Measurements from ENCODE around the gene ASPM.
"Not testable (repeated sequence)": the region's sequence is repeated elsewhere in the genome, so short reads cannot be mapped to it uniquely, and the experiment has no call there.

The ASPM gene

DNA sequence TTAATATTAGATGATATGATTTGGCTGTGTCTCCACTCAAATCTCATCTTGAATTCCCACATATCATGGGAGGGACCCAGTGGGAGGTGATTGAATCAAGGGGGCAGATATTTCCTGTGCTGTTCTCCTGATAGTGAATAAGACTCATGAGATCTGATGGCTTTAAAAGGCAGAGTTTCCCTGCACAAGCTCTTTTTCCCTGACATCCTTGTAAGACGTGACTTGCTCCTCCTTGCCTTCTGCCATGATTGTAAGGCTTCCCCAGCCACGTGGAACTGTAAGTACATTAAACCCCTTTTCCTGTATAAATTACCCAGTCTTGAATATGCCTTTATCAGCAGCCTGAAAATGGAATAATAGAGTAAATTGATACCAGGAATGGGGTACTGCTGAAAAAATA, 66.1 kb downstream of the ASPM start:
- no peak for DNase-seq

GRCh38 chr1:197076585-197076984, 69.9 kb downstream of the ASPM start:
- DNase-seq = no peak

- DNase-seq = no peak
Observed at GRCh38 chr1:197073978-197074377, 72.5 kb downstream of the ASPM start.

DNA sequence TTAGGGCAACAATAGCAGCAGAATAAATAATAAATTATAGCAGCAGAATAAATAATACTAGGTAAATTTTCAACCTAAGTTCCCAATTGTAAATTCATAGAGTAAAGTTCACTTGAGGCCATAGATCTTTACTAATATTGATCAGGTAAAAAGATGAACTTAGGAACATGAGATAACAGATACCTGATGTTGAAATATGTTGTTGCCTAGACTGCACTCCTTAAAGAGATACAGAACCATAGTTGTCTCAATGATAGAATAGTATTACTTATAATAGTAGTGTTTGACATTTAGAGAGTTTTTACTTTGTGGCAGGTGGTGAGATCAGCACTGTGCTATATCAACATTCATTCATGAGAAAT, 79.0 kb downstream of the ASPM start:
- no peak for DNase-seq

DNA sequence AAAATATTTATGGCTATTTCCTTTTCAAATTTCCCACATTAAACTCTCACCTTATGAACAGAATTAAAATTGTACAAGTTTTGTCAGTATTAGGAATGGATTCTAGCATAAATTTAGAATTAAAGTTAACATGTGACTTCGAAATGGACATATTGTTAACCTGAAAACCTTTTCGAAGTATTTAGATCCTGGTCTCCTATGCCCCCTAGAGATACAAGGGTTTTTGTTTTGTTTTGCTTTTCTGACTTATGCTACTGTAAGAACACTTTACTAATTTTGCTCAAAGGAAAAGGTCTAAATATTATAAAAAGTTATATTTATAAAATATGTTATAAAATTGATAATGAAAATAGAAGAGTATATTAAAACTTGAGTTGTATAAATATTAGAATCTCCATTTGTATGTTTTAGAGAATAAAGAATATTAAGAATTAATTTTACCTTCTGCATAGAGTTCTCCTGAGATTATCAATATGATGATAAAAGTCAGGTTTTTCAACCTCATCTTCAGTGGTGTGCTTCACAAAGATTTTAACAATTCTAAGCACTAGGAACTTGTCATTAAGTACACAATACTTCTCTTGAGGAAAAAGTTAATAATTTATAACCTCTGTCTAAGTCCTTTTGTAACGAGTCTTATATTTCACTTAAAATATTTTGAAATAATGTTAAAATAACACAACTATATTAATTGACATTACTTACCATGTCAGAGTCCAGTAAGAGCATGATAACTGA, 79.6 kb downstream of the ASPM start, which contains the start of gene F13B:
Gene F13B (minus strand): TSS at position 542 of the 738 bp plus-strand sequence. CDS start 37 bp downstream, at position 505.
- DNase-seq = no peak

- no peak for DNase-seq
Observed at GRCh38 chr1:197066277-197066676, 80.2 kb downstream of the ASPM start.

DNA sequence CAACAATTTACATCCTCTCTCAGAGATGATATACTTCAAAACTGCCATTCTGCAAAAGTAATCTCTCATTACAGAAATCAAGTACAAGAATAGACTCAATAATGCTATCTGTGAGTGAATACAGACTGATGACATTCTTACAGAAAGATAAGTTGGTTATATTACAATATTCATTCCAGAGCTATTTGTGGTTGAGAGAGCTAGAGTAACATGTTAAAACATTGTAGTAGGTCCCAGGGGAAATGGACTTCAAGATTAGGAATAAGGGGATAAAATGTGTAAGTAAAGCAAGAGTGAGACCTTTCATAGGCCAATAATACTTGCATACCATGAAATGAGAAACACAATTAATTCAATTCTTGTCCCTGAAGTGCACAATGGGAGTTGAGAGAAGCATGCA, 80.9 kb downstream of the ASPM start:
- no peak for DNase-seq

DNA sequence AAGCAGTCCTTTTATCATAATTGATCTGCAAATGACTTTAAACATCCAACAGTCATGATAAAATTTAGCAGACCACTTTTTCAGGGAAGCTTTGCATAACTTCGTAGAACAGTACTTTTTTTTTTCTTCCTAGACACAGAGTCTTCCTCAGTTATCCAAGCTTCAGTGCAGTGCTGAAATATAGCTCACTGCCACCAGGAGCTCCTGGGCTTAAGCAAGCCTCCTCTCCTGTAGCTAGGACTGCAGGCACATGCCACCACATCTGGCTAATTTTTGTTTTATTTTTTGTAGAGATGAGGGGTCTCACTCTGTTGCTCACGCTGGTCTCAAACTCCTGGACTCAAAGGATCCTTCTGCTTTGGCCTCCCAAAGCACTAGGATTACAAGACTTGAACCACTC, 83.3 kb downstream of the ASPM start:
- no peak for DNase-seq

GRCh38 chr1:197062692-197063091, 83.8 kb downstream of the ASPM start:
- DNase-seq = no peak

DNA sequence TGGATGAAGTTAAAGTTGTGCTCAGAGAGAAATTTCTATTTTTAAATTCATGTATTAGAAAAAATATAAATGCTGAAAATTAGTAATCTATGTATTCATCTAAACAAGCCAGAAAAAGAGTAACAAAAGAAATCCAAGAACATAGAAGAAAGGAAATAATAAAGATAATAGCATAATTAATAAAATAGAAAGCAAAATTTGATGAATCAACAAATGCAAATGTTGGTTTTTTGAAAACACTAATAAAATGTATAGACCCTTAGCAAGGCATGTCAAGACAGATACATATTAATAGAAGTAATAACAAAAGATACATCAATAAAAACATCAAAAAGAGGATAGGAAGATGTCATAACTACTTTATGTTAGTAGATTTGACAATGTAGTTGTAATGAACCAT, 97.4 kb downstream of the ASPM start:
- DNase-seq = no peak

DNA sequence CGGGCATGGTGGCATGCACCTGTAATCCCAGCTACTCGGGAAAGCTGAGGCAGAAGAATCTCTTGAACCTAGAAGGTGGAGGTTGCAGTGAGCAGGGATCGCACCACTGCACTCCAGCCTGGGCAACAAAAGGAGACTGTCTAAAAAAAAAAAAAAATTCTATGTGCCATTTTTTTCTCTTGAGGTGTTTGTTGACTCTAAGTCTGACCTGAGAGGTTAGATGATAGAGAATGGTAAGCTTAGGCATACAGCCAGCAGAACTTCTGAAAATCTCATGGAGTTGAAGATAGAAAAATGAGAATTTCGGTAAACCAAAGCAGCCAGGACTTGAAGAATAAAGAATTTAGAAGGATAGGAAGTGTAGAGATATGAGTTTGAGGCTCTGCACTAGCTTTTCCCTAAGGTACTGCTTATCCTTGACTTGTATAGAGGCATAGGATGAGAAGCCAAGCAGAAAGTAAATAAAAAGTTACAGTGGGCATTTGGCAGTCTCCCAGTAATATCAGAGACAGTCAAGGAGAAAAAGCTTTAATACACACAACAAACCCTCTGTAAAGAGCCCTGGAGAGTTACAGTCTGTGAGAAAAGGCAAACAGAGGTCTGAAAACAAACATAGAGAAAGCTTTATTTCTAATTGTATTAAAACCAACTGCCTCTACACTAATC, 103.7 kb downstream of the ASPM start:
- DNase-seq = no peak

- no peak for DNase-seq
Observed at GRCh38 chr1:197041486-197042353, 104.7 kb downstream of the ASPM start.

DNA sequence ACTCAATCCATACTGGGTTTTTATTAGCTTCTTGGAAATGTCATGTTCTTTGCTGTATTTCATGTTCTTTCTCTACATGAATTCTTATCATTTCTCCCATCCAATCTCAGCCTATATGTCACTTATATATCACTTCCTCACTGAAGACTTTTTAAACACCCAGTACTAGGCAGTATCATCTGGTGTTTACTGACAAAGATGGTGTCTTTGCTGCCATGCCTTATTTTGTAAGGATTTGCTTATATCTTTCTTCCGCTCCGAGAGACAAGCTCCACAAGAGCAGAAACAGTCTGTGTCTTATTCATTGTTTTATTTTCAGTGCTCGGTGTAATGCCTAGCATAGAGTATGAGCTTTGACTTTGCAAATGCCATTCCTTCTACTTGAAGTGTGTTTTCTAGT, 109.6 kb downstream of the ASPM start:
- no peak for DNase-seq

DNA sequence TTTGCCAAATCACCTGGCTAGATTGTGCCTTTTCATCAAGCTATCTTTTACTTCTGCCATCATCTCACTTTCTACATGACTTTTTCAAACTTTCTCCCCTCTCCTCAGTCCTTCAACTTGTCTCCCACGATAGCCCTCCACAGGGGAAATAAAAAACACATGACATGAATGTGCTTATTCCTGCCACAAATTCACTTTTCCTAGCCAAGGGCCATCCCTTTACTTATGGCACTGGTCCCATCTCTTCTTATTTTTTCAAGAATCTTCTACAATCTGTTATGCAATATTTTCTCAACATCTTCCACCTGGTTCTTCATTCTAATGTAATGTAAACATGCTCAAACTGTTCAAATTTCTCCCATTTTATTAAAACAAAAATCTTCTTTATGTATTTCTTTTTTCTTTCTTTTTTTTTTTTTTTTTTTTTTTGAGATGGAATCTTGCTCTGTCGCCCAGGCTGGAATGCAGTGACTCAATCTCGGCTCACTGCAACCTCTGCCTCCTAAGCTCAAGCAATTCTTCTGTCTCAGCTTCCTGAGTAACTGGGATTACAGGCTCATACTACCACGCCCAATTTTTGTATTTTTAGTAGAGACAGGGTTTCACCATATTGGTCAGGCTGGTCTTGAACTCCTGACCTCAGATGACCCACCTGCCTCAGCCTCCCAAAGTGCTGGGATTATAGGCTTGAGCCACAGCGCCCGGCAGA, 111.7 kb downstream of the ASPM start:
- not testable (repeated sequence) for DNase-seq
